ENCODE results near the gene PRKCZ.

PRKCZ gene

DNA sequence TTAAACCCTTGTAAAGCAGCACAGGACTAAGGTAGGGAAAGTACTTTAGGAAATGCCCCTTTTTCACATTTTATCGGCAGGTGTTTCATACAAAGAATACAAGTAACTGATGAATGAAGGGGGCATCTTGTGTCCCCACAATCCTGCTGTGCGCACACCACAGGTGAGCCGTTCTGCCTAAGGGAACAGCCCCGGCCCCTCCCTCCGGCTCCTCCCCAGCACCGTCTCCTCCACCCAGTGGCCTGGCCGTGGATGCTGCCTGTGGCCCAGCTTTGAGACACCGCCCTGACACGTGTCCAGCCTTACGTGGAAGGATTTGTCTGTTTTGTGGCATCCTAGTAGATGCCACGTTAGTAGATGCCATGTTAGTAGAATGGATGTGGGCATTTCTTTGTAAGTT lies 131.5 kb downstream of the PRKCZ start:
- no peaks in the 10 kb centered on the region for H3K36me3 ChIP-seq (ENCODE audit: control insufficient read depth, insufficient read depth, low read length, severe bottlenecking)
- no peak overlapping the region for H3K4me3 ChIP-seq (ENCODE audit: low read length)
- no peaks in the 10 kb centered on the region for H3K4me1 ChIP-seq (ENCODE audit: control insufficient read depth, insufficient read depth, low read length)
- H3K9me3 ChIP-seq (ENCODE audit: control insufficient read depth, low read length), result no peaks in the 10 kb centered on the region
- no peak for DNase-seq (ENCODE audit: low read depth)
- H3K9ac ChIP-seq (ENCODE audit: low read length), result no peak overlapping the region
- H3K27me3 ChIP-seq (replicated peaks; ENCODE audit: control insufficient read depth, insufficient read depth, low read length), result no peaks in the 10 kb centered on the region

GRCh38 chr1:2182376-2182775 lies 132.2 kb downstream of the PRKCZ start:
- Histone ChIP-seq H3K9me3 (ENCODE audit: control insufficient read depth, low read length) (no peaks in the 10 kb centered on the region), H3K9ac (ENCODE audit: low read length) (no peak overlapping the region), H3K36me3 (ENCODE audit: control insufficient read depth, insufficient read depth, low read length, severe bottlenecking) (no peaks in the 10 kb centered on the region), H3K27me3 (replicated peaks; ENCODE audit: control insufficient read depth, insufficient read depth, low read length) (no peaks in the 10 kb centered on the region), H3K4me1 (ENCODE audit: control insufficient read depth, insufficient read depth, low read length) (no peaks in the 10 kb centered on the region), H3K4me3 (ENCODE audit: low read length) (no peak overlapping the region)
- no peak for DNase-seq (ENCODE audit: low read depth)

GRCh38 chr1:2183937-2184334 lies 133.7 kb downstream of the PRKCZ start:
- Histone ChIP-seq H3K36me3 (ENCODE audit: control insufficient read depth, insufficient read depth, low read length, severe bottlenecking) (no peaks in the 10 kb centered on the region), H3K4me1 (ENCODE audit: control insufficient read depth, insufficient read depth, low read length) (peaks cover under 1% of the 10 kb centered on the region), H3K9ac (ENCODE audit: low read length) (no peak overlapping the region), H3K4me3 (ENCODE audit: low read length) (no peak overlapping the region), H3K27me3 (replicated peaks; ENCODE audit: control insufficient read depth, insufficient read depth, low read length) (no peaks in the 10 kb centered on the region), H3K9me3 (ENCODE audit: control insufficient read depth, low read length) (no peaks in the 10 kb centered on the region)
- no peak for DNase-seq (ENCODE audit: low read depth)

DNA sequence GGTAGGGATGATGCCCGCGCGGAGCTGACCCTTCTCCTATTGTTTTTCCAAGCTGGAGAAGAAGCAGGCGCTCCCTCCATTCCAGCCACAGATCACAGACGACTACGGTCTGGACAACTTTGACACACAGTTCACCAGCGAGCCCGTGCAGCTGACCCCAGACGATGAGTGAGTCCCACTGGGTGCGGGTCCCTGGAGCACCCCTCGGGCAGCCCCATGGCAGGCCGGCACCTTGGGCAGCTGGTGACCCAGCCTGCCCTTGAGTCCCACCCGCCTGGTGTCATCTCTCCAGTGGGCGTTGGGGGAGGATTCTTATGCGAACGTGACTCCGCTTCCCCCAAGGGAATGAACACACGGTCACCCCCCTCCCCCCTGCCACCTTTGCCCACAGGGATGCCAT lies 134.3 kb downstream of the PRKCZ start:
- H3K9ac ChIP-seq (ENCODE audit: low read length), result no peak overlapping the region
- DNase-seq (ENCODE audit: low read depth), result no peak
- no peak overlapping the region for H3K4me3 ChIP-seq (ENCODE audit: low read length)
- H3K4me1 ChIP-seq (ENCODE audit: control insufficient read depth, insufficient read depth, low read length), result peaks cover 5% of the 10 kb centered on the region
- H3K36me3 ChIP-seq (ENCODE audit: control insufficient read depth, insufficient read depth, low read length, severe bottlenecking), result no peaks in the 10 kb centered on the region
- no peaks in the 10 kb centered on the region for H3K9me3 ChIP-seq (ENCODE audit: control insufficient read depth, low read length)
- H3K27me3 ChIP-seq (replicated peaks; ENCODE audit: control insufficient read depth, insufficient read depth, low read length), result no peaks in the 10 kb centered on the region

DNA sequence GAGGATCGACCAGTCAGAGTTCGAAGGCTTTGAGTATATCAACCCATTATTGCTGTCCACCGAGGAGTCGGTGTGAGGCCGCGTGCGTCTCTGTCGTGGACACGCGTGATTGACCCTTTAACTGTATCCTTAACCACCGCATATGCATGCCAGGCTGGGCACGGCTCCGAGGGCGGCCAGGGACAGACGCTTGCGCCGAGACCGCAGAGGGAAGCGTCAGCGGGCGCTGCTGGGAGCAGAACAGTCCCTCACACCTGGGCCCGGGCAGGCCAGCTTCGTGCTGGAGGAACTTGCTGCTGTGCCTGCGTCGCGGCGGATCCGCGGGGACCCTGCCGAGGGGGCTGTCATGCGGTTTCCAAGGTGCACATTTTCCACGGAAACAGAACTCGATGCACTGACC lies 134.7 kb downstream of the PRKCZ start:
- H3K9me3 ChIP-seq (ENCODE audit: control insufficient read depth, low read length), result no peaks in the 10 kb centered on the region
- no peak overlapping the region for H3K4me3 ChIP-seq (ENCODE audit: low read length)
- no peaks in the 10 kb centered on the region for H3K27me3 ChIP-seq (replicated peaks; ENCODE audit: control insufficient read depth, insufficient read depth, low read length)
- peaks cover 5% of the 10 kb centered on the region for H3K4me1 ChIP-seq (ENCODE audit: control insufficient read depth, insufficient read depth, low read length)
- H3K36me3 ChIP-seq (ENCODE audit: control insufficient read depth, insufficient read depth, low read length, severe bottlenecking), result no peaks in the 10 kb centered on the region
- no peak for DNase-seq (ENCODE audit: low read depth)
- H3K9ac ChIP-seq (ENCODE audit: low read length), result no peak overlapping the region

GRCh38 chr1:2185880-2186855 lies 136.0 kb downstream of the PRKCZ start:
- H3K9ac ChIP-seq (ENCODE audit: low read length), result no peak overlapping the region
- no peak overlapping the region for H3K4me3 ChIP-seq (ENCODE audit: low read length)
- H3K27me3 ChIP-seq (replicated peaks; ENCODE audit: control insufficient read depth, insufficient read depth, low read length), result no peaks in the 10 kb centered on the region
- no peaks in the 10 kb centered on the region for H3K36me3 ChIP-seq (ENCODE audit: control insufficient read depth, insufficient read depth, low read length, severe bottlenecking)
- peaks cover 17% of the 10 kb centered on the region for H3K4me1 ChIP-seq (ENCODE audit: control insufficient read depth, insufficient read depth, low read length)
- H3K9me3 ChIP-seq (ENCODE audit: control insufficient read depth, low read length), result no peaks in the 10 kb centered on the region
- no peak for DNase-seq (ENCODE audit: low read depth)

- Histone ChIP-seq H3K4me1 (ENCODE audit: control insufficient read depth, insufficient read depth, low read length) (peaks cover 22% of the 10 kb centered on the region), H3K9me3 (ENCODE audit: control insufficient read depth, low read length) (no peaks in the 10 kb centered on the region), H3K36me3 (ENCODE audit: control insufficient read depth, insufficient read depth, low read length, severe bottlenecking) (no peaks in the 10 kb centered on the region), H3K4me3 (ENCODE audit: low read length) (no peak overlapping the region), H3K27me3 (replicated peaks; ENCODE audit: control insufficient read depth, insufficient read depth, low read length) (no peaks in the 10 kb centered on the region), H3K9ac (ENCODE audit: low read length) (no peak overlapping the region)
- DNase-seq (ENCODE audit: low read depth), result no peak
Measured at GRCh38 chr1:2186901-2187300, 136.7 kb downstream of the PRKCZ start.

- peaks cover 29% of the 10 kb centered on the region for H3K4me1 ChIP-seq (ENCODE audit: control insufficient read depth, insufficient read depth, low read length)
- DNase-seq (ENCODE audit: low read depth), result no peak
- no peaks in the 10 kb centered on the region for H3K27me3 ChIP-seq (replicated peaks; ENCODE audit: control insufficient read depth, insufficient read depth, low read length)
- no peaks in the 10 kb centered on the region for H3K9me3 ChIP-seq (ENCODE audit: control insufficient read depth, low read length)
- no peak overlapping the region for H3K9ac ChIP-seq (ENCODE audit: low read length)
- H3K4me3 ChIP-seq (ENCODE audit: low read length), result no peak overlapping the region
- no peaks in the 10 kb centered on the region for H3K36me3 ChIP-seq (ENCODE audit: control insufficient read depth, insufficient read depth, low read length, severe bottlenecking)
Measured at GRCh38 chr1:2187619-2188018, 137.4 kb downstream of the PRKCZ start.

- H3K9ac ChIP-seq (ENCODE audit: low read length), result no peak overlapping the region
- no peak overlapping the region for H3K4me3 ChIP-seq (ENCODE audit: low read length)
- no peak for DNase-seq (ENCODE audit: low read depth)
- no peaks in the 10 kb centered on the region for H3K9me3 ChIP-seq (ENCODE audit: control insufficient read depth, low read length)
- peaks cover 35% of the 10 kb centered on the region for H3K4me1 ChIP-seq (ENCODE audit: control insufficient read depth, insufficient read depth, low read length)
- H3K36me3 ChIP-seq (ENCODE audit: control insufficient read depth, insufficient read depth, low read length, severe bottlenecking), result no peaks in the 10 kb centered on the region
- H3K27me3 ChIP-seq (replicated peaks; ENCODE audit: control insufficient read depth, insufficient read depth, low read length), result no peaks in the 10 kb centered on the region
Measured at GRCh38 chr1:2188336-2188735, 138.1 kb downstream of the PRKCZ start.

DNA sequence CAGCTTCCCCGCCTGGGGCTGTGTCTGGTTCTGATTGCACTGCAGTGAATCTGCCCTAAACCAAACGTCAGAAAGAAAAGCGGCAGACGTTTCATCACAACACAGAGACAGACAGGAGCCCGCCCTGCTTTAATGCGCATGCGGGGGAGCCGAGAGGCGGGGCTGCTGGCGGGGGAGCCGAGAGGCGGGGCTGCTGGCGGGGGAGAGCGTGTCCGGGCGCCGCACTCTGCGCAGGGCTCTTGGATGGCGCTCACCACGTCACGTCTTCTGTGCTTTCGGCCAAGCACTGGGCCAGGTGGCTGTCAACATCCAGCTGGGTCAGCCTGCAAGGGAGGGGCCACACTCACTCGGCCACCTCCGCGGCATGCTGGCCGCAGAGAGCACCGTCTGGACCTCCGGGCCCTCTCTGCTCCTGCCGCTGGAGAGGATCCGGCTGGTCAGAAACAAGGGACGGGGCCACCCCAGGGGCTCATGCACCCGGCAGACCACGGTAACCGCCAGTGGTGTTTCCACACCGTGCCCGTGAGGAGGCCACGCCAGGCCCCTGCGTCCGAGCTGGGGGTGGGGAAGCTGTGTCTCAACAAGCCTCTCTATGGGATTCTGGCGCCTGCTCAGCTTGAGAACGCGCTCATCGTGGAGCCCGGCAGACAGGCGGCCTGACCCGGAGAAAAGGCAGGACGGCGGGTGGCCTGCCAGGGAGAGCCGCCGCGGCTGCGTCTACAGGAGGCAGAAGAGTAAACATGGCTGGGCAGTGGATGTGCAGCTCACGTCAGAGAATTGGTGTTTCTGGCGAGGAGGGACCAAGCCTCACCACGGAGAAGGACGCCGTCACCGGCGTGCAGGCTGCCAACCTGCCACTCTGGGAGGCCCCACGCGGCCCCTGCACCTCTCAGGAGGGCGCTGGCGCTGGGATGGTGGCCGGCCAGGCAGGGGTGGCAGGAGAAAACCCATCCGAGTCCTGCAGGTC lies 139.5 kb downstream of the PRKCZ start:
- peak; percentile 98 for DNase-seq (ENCODE audit: low read depth)
- peak overlapping the region; percentile 91 for H3K9ac ChIP-seq (ENCODE audit: low read length)
- H3K9me3 ChIP-seq (ENCODE audit: control insufficient read depth, low read length), result no peaks in the 10 kb centered on the region
- peaks cover 39% of the 10 kb centered on the region for H3K4me1 ChIP-seq (ENCODE audit: control insufficient read depth, insufficient read depth, low read length)
- peak overlapping the region; percentile 87 for H3K4me3 ChIP-seq (ENCODE audit: low read length)
- H3K36me3 ChIP-seq (ENCODE audit: control insufficient read depth, insufficient read depth, low read length, severe bottlenecking), result no peaks in the 10 kb centered on the region
- no peaks in the 10 kb centered on the region for H3K27me3 ChIP-seq (replicated peaks; ENCODE audit: control insufficient read depth, insufficient read depth, low read length)

DNA sequence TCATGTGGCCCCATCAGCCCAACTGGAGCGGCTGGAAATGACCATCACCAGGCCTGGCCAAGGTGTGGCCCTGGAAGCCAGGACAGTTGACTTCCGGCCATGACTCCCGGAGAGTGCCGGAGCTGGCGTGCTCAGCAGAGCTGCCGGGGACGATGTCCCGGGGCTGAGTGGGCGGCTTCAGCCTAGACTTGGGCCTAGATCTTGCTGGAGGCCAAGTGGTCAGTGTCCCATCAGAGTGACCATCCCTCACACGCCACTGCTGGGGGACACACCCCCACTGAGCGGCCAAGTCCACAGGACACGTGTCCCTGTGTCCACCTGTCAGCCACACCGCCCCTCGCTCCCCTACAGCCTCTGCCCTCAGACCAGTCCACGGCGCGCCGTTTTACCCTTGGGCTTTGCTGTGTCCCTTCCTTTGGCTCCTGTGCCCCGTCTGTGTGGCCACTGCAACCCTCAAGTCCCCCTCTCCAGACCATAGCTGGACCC lies 140.3 kb downstream of the PRKCZ start:
- Histone ChIP-seq H3K4me3 (ENCODE audit: low read length) (peak overlapping the region; percentile 87), H3K9ac (ENCODE audit: low read length) (peak overlapping the region; percentile 91), H3K27me3 (replicated peaks; ENCODE audit: control insufficient read depth, insufficient read depth, low read length) (no peaks in the 10 kb centered on the region), H3K9me3 (ENCODE audit: control insufficient read depth, low read length) (no peaks in the 10 kb centered on the region), H3K36me3 (ENCODE audit: control insufficient read depth, insufficient read depth, low read length, severe bottlenecking) (no peaks in the 10 kb centered on the region), H3K4me1 (ENCODE audit: control insufficient read depth, insufficient read depth, low read length) (peaks cover 39% of the 10 kb centered on the region)
- DNase-seq (ENCODE audit: low read depth), result no peak

All from adipocyte (in vitro differentiated cells).